HEK293T (cell line): ENCODE measurements around the gene PSMA5.

Experiments
- CTCF ChIA-PET: fragments of 350-600 bp; formaldehyde crosslinking; extraction: SDS; loops from one replicate; lab custom pipeline; 2021; ENCODE audit warnings: antibody characterized with exemption, inconsistent platforms; lab: Yijun Ruan, JAX
- POLR2A ChIA-PET: fragments of 350-600 bp; formaldehyde crosslinking; extraction: SDS; loops from one replicate; lab custom pipeline; 2020; ENCODE audit warnings: antibody characterized with exemption, inconsistent platforms; lab: Yijun Ruan, JAX
- DNase-seq: peaks from one replicate; pipeline ENCODE4 v3.0.0; 2012; ENCODE audit warnings: mixed read lengths; ENCODE audit errors: extremely low spot score
- ARNT ChIP-seq: fragments of 450-650 bp; IDR thresholded peaks from 2 replicates; pipeline ENCODE4 v1.6.1; 2017; ENCODE audit warnings: mild to moderate bottlenecking
- BHLHE40 ChIP-seq: fragments of 450-650 bp; IDR thresholded peaks from 2 replicates; pipeline ENCODE4 v1.6.1; 2016; ENCODE audit warnings: mild to moderate bottlenecking, moderate library complexity, borderline replicate concordance
- CTBP1 ChIP-seq: fragments of 450-650 bp; IDR thresholded peaks from 2 replicates; pipeline ENCODE4 v1.6.1; 2016; ENCODE audit warnings: borderline replicate concordance
- ELF4 ChIP-seq: fragments of 450-650 bp; IDR thresholded peaks from 2 replicates; pipeline ENCODE4 v1.6.1; 2017; ENCODE audit warnings: antibody characterized with exemption
- FOXA1 ChIP-seq: fragments of 450-650 bp; IDR thresholded peaks from 2 replicates; pipeline ENCODE4 v1.6.1; 2016; ENCODE audit warnings: mild to moderate bottlenecking
- FOXK2 ChIP-seq: fragments of 450-650 bp; IDR thresholded peaks from 2 replicates; pipeline ENCODE4 v1.6.1; 2016; ENCODE audit warnings: mild to moderate bottlenecking
- FOXM1 ChIP-seq: fragments of 450-650 bp; IDR thresholded peaks from 2 replicates; pipeline ENCODE4 v1.6.1; 2017; ENCODE audit warnings: mild to moderate bottlenecking, borderline replicate concordance
- HDGF ChIP-seq: fragments of 450-650 bp; IDR thresholded peaks from 2 replicates; pipeline ENCODE4 v1.6.1; 2017; ENCODE audit warnings: antibody characterized with exemption, borderline replicate concordance
- L3MBTL2 ChIP-seq: fragments of 450-650 bp; conservative IDR thresholded peaks from 2 replicates; pipeline ENCODE4 v1.6.1; 2016; ENCODE audit warnings: mild to moderate bottlenecking
- LEF1 ChIP-seq: fragments of 450-650 bp; IDR thresholded peaks from 2 replicates; pipeline ENCODE4 v1.6.1; 2017; ENCODE audit warnings: mild to moderate bottlenecking, borderline replicate concordance
- NFRKB ChIP-seq: fragments of 450-650 bp; IDR thresholded peaks from 2 replicates; pipeline ENCODE4 v1.6.1; 2016; ENCODE audit warnings: mild to moderate bottlenecking, moderate library complexity
- PKNOX1 ChIP-seq: fragments of 450-650 bp; IDR thresholded peaks from 2 replicates; pipeline ENCODE4 v1.6.1; 2016
- SP1 ChIP-seq: fragments of 450-650 bp; IDR thresholded peaks from 2 replicates; pipeline ENCODE4 v1.6.1; 2017
- SUZ12 ChIP-seq: fragments of 450-650 bp; IDR thresholded peaks from 2 replicates; pipeline ENCODE4 v1.6.1; 2016; ENCODE audit warnings: mild to moderate bottlenecking
- TARDBP ChIP-seq: fragments of 450-650 bp; IDR thresholded peaks from 2 replicates; pipeline ENCODE4 v1.6.1; 2016
- ZNF384 ChIP-seq: fragments of 450-650 bp; IDR thresholded peaks from 2 replicates; pipeline ENCODE4 v1.6.1; 2016

The PSMA5 gene

GRCh38 chr1:109394591-109395281 lies 31.5 kb downstream of the PSMA5 start:
- DNase-seq = no peak
- POLR2A ChIA-PET = interaction anchor here (0.7 to 1.7 kb wide), 2 partner anchors 118 to 303 kb away, joined by 3 to 4 read pairs; no protein-coding TSS in a partner anchor
- CTCF ChIA-PET = no interaction called here
- peak; percentile 67 for TF ChIP-seq ZNF384
- TF ChIP-seq SP1 = no peak

- no peak for DNase-seq
- CTCF ChIA-PET = interaction anchor here (0.6 kb wide), 1 partner anchor 10 kb away, joined by 3 read pairs; no protein-coding TSS in a partner anchor
- no peak for TF ChIP-seq ARNT
- no peak for TF ChIP-seq FOXA1
- no peak for TF ChIP-seq SUZ12
- no peak for TF ChIP-seq HDGF
- no peak for TF ChIP-seq ZNF384
- no peak for TF ChIP-seq FOXK2
- POLR2A ChIA-PET = interaction anchor here (0.7 to 1.7 kb wide), 2 partner anchors 117 to 302 kb away, joined by 3 to 4 read pairs; no protein-coding TSS in a partner anchor
Observed at GRCh38 chr1:109393617-109394233, 32.5 kb downstream of the PSMA5 start.

GRCh38 chr1:109392788-109393616 lies 33.2 kb downstream of the PSMA5 start:
- TF ChIP-seq PKNOX1 = no peak; the same call in 1 of the 2 replicates
- POLR2A ChIA-PET = interaction anchor here (1.2 to 1.7 kb wide), 3 partner anchors 9 to 116 kb away, joined by 3 to 6 read pairs (median 4); partner anchors contain the start of gene PSRC1
- CTCF ChIA-PET = interaction anchor here (0.6 to 1.1 kb wide), 2 partner anchors 9 to 115 kb away, joined by 3 to 4 read pairs; no protein-coding TSS in a partner anchor
- DNase-seq = peak; percentile 35

GRCh38 chr1:109392037-109392787 lies 34.0 kb downstream of the PSMA5 start:
- CTCF ChIA-PET = interaction anchor here (1.1 kb wide), 1 partner anchor 115 kb away, joined by 4 read pairs; no protein-coding TSS in a partner anchor
- no peak for DNase-seq
- POLR2A ChIA-PET = interaction anchor here (1.2 to 1.5 kb wide), 3 partner anchors 8 to 109 kb away, joined by 3 to 6 read pairs (median 4); partner anchors contain the start of gene PSRC1
- TF ChIP-seq SUZ12 = no peak
- TF ChIP-seq NFRKB = no peak
- TF ChIP-seq TARDBP = no peak
- no peak for TF ChIP-seq SP1
- no peak for TF ChIP-seq ARNT
- TF ChIP-seq ZNF384 = no peak
- TF ChIP-seq CTBP1 = no peak
- TF ChIP-seq LEF1 = no peak
- no peak for TF ChIP-seq FOXM1
- TF ChIP-seq HDGF = no peak
- TF ChIP-seq BHLHE40 = no peak
- no peak for TF ChIP-seq L3MBTL2
- TF ChIP-seq FOXA1 = no peak
- no peak for TF ChIP-seq FOXK2
- no peak for TF ChIP-seq ELF4
- no peak for TF ChIP-seq PKNOX1

- CTCF ChIA-PET = no interaction called here
- DNase-seq = no peak
- POLR2A ChIA-PET = interaction anchor here (1.5 kb wide), 1 partner anchor 109 kb away, joined by 4 read pairs; the partner anchor contains the start of gene PSRC1
Observed at GRCh38 chr1:109391626-109392025, 34.6 kb downstream of the PSMA5 start.

More at GRCh38 chr1:109391626-109392025, 34.6 kb downstream of the PSMA5 start:
- TF ChIP-seq SUZ12 (no peak), PKNOX1 (no peak), TARDBP (no peak), LEF1 (no peak), SP1 (no peak), CTBP1 (no peak), FOXA1 (no peak), ARNT (no peak), ZNF384 (no peak), ELF4 (no peak), L3MBTL2 (no peak), FOXK2 (no peak), HDGF (no peak), FOXM1 (no peak)
